Activated CD4-positive, CD25-positive, alpha-beta regulatory T cell treated with anti-CD3 and anti-CD28 coated beads, Interleukin-2, amount 50 U/mL, for 72 hours (primary cell): ENCODE data around the gene AGRP.

Experiments
- DNase-seq: peaks from one replicate; pipeline ENCODE4 v3.0.0; 2021

Gene AGRP

DNA sequence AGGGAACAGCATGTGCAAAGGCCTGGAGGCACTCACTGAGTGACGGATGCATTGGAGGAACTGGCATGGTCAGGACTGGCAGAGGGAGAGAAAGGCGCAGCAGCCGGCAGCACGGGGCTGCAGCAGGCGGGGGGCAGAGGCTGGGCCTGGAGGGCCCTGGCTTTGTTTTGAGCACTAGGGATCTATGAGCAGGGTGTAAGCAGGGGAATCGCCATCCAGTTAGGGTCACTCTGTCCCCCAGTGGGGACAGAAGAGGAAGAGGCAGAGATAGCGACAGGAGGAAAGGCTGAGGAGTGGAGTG, 38.3 kb downstream of the AGRP start:
- DNase-seq: no peak

GRCh38 chr16:67444259-67445125, 38.9 kb downstream of the AGRP start:
- DNase-seq: no peak

DNA sequence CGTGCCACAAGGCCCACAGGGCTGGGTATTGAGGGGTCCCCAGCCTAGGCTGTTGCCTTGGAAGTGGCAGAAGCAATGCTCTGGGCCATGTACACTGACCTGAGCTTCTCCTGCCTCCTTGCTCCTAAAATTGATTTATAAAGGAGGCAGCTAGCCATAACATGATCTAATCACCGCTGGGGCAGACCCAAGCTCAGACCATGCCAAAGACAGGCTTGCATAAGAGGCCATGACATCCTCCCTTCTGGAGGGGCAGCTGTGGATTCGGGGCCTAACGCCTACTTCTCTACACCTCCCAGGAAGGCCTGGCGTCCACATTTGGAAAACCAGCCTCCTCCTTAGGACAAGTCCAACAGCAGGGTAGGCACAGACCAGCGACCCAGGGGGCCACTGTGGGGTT, 40.1 kb downstream of the AGRP start:
- DNase-seq: no peak

- no peak for DNase-seq
Measured at GRCh38 chr16:67442581-67443255, 40.6 kb downstream of the AGRP start.

- no peak for DNase-seq
Measured at GRCh38 chr16:67441907-67442306, 41.4 kb downstream of the AGRP start.

DNA sequence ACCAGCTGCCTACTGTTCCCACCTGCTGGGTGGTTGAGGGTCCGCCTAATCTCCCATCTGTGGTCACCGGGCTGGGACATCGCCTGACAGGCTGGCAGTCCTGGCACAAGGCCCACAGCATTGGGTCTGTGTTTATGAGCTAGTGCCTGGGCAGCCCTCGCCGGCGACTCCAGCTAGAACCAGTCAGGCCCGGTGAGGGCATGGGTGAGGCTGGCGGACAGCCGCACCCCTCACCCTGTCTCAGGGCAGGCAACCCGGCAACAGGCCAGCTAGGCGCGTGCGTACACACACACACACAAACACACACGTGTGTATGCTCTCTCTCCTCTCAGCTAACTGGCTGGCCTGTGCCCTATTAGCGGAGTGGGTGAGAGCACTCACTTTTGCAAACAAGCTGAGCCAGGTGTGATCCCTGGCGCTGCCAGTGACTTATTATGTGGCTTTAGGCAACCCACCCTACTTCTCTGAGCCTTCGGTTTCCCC, 42.0 kb downstream of the AGRP start:
- DNase-seq: no peak

GRCh38 chr16:67438824-67439393, 44.4 kb downstream of the AGRP start:
- DNase-seq: no peak

- no peak for DNase-seq
Measured at GRCh38 chr16:67438098-67438791, 45.1 kb downstream of the AGRP start.

- no peak for DNase-seq
Measured at GRCh38 chr16:67437513-67437912, 45.8 kb downstream of the AGRP start.

- no peak for DNase-seq
Measured at GRCh38 chr16:67436640-67437193, 46.6 kb downstream of the AGRP start.

GRCh38 chr16:67435758-67436164, 47.6 kb downstream of the AGRP start:
- DNase-seq: no peak

DNA sequence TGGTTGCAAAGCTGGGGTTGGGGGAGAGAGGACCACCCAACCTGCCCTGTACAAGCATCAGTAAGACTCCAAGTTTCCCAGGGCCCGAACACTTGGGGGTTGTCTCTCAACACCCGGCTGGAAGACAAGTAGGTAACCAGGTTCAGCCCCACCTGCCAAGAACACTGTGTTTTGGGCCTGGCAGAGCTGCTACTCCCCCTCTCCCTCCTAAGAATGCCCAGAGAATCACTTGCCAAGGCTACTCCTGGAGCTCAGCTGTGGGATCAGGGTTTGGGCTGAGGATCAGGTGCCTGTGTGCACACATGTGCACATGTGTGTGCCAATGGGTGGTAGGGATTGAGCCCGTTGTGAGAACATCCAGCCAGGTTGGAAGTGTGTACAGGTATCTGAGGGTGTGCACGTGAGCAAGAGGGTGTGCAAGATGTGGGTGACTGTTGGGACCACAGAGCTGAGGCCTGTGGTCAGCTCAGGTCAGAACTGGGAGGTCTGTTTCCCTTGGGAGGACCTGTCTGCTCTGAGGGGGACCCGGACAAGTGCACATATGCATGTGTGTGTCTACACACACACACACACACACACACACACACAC, 50.1 kb downstream of the AGRP start:
- no peak for DNase-seq
